ENCODE measurements around the gene IL17C. TPM values are rescaled to one million over a fixed set of nuclear protein-coding genes. Genes with fewer than 3 reads are reported as not detected.

The IL17C gene
- total and polyA plus RNA-seq, 2 donors: 0.13 TPM; not detected in 1

DNA sequence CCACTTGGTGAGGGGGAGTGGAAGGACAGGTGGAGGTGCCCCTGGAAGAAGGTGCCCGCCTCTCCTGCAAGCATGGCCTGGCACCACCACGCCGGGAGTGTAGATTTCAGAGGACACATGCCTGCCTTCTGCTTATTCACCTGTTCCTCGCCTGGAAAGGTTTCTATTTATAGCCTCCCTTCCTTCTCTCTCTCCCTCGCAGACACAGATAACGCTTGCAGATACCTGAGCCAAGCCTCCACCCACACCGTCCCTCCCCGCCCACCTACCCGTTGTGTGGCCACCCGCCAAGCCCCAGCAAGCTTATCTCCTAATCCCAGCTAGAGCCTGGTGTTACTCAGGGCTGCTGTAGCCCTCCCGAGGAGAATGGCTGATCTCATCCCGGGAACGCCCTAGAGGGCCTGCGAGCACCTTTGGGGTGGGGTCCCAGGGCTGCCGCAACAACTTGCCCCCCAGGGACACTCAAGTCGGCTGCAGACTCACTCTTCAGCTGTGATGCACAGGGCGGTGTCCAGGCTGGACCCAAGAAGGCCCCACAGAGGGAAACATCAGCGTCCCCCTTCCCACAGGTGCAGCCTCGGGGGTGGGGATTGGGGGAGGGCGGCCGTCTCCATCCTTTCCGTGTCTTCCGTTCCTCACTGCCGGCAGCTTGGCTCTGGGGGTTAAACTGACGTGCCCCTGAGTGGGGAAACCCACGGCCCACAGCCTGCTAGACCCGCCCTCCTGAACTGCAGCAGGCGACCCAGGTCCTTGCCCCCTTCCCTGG, 49.8 kb downstream of the IL17C start:
- Histone ChIP-seq H3K36me3 (ENCODE audit: insufficient read depth) (no peaks in the 10 kb centered on the region), H3K27ac (ENCODE audit: low read depth) (no peak overlapping the region), H3K4me3 (ENCODE audit: low read depth, low read length) (no peak overlapping the region), H3K4me1 (ENCODE audit: insufficient read depth) (no peaks in the 10 kb centered on the region)
- WGBS: 36% methylated on average over 28 of the region's 28 CpGs
- DNase-seq (ENCODE audit: extremely low spot score): no peak

Other genes with a start within 250 kb of the IL17C start
- 2.7 TPM for gene ZFPM1, start 185.3 kb upstream of the IL17C start, total RNA-seq
- 2.1 TPM for gene ZFPM1, start 185.3 kb upstream of the IL17C start, polyA plus RNA-seq
- 13.9 TPM for gene ZC3H18, start 68.2 kb upstream of the IL17C start, total RNA-seq
- 29.5 TPM for gene ZC3H18, start 68.2 kb upstream of the IL17C start, polyA plus RNA-seq
- 90.4 TPM for gene CYBA, start 12.5 kb downstream of the IL17C start, total RNA-seq
- 145 TPM for gene CYBA, start 12.5 kb downstream of the IL17C start, polyA plus RNA-seq
- gene MVD, start 24.5 kb downstream of the IL17C start, total RNA-seq: 14.8 TPM
- gene MVD, start 24.5 kb downstream of the IL17C start, polyA plus RNA-seq: 35.7 TPM
- gene SNAI3, start 47.9 kb downstream of the IL17C start, total RNA-seq: not detected
- gene SNAI3, start 47.9 kb downstream of the IL17C start, polyA plus RNA-seq: 0.82 TPM
- 10.0 TPM for gene RNF166, start 67.8 kb downstream of the IL17C start, total RNA-seq
- gene RNF166, start 67.8 kb downstream of the IL17C start, polyA plus RNA-seq: 19.6 TPM
- 6.8 TPM for gene CTU2, start 67.9 kb downstream of the IL17C start, total RNA-seq
- gene CTU2, start 67.9 kb downstream of the IL17C start, polyA plus RNA-seq: 15.4 TPM
- gene PIEZO1, start 146.6 kb downstream of the IL17C start, total RNA-seq: 62.0 TPM
- gene PIEZO1, start 146.6 kb downstream of the IL17C start, polyA plus RNA-seq: 205 TPM
- gene CDT1, start 165.2 kb downstream of the IL17C start, total RNA-seq: 4.0 TPM
- gene CDT1, start 165.2 kb downstream of the IL17C start, polyA plus RNA-seq: 1.5 TPM
- 28.8 TPM for gene APRT, start 173.4 kb downstream of the IL17C start, total RNA-seq
- gene APRT, start 173.4 kb downstream of the IL17C start, polyA plus RNA-seq: 167 TPM
- gene GALNS, start 218.4 kb downstream of the IL17C start, total RNA-seq: 14.6 TPM
- 23.0 TPM for gene GALNS, start 218.4 kb downstream of the IL17C start, polyA plus RNA-seq
- 18.7 TPM for gene TRAPPC2L, start 218.6 kb downstream of the IL17C start, total RNA-seq
- gene TRAPPC2L, start 218.6 kb downstream of the IL17C start, polyA plus RNA-seq: 43.3 TPM
- not detected for gene PABPN1L, start 228.1 kb downstream of the IL17C start, total RNA-seq
- gene PABPN1L, start 228.1 kb downstream of the IL17C start, polyA plus RNA-seq: not detected

Measured in urinary bladder (tissue), 4 donors.